Left renal cortex interstitium (tissue), 4 donors: ENCODE data around the gene FNDC3B. TPM values are rescaled to one million over a fixed set of nuclear protein-coding genes. Genes with fewer than 3 reads are reported as not detected.
A peak's percentile ranks its signal among the peaks of the same experiment; 100 is the strongest.

Experiments
- DNase-seq, 4 donors: peaks; one replicate each; pipeline ENCODE4 v3.0.0-alpha.2; 2013; ENCODE audit warnings: low read depth in 4 of 4, low spot score in 2 of 4, missing footprints in 1 of 4
- polyA plus RNA-seq, 4 donors: library from polyadenylated mRNA; unstranded; fragments of 120-200 nt; gene quantifications; one replicate each; pipeline ENCODE4 v1.2.1, GENCODE V29; 2013; ENCODE audit not compliant: insufficient read length in 4 of 4

FNDC3B gene
- polyA plus RNA-seq, 4 donors = 53.6 to 63.8 (median 59.8) TPM

DNA sequence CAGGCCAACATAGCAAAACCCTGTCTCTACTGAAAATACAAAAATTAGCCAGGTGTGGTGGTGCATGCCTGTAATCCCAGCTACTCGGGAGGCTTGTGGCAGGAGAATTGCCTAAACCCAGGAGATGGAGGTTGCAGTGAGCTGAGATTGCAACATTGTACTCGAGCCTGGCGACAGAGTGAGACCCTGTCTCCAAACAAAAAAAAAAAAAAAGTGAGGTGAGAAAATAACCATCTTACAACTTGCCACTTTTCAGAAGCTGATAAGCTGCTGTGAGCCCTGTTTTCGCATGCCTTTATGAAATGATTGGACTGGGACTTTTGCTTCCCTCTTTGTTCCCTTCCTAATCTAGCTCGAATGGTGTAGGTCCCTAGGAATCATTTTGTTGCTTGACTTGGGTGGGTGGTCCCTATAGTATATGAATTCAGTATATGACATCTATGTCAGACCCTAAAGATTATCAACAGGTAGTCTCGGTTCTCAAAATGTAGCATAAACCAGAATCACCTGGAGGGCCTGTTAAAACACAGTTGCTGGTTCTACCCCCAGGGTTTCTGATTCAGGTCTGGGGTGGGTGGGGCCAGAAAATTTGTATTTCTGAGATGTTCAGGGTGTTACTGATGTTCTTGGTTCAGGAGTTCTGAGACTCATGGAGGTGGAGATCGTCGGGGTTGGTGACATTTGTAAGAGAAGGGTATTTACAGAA, 107.9 kb downstream of the FNDC3B start:
- DNase-seq = no peak

DNA sequence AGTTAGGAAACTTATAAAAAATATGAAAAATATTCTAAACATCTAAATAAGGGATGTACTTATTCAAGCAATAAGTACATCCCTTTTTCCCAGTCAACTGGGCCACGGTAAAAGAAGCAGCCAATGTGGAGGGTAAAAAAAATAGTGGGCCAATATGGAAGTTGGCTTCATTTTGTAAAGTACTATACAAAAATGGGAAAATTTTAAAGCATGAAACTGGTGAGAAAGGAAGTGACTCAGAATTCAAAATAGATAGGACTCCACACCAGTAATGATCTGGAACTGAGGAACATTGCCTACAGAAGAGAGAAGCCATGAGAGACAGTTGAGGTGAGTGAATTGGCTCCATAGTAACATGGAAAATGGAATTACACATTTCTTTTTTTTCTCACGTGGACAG, 108.9 kb downstream of the FNDC3B start:
- DNase-seq = no peak

DNA sequence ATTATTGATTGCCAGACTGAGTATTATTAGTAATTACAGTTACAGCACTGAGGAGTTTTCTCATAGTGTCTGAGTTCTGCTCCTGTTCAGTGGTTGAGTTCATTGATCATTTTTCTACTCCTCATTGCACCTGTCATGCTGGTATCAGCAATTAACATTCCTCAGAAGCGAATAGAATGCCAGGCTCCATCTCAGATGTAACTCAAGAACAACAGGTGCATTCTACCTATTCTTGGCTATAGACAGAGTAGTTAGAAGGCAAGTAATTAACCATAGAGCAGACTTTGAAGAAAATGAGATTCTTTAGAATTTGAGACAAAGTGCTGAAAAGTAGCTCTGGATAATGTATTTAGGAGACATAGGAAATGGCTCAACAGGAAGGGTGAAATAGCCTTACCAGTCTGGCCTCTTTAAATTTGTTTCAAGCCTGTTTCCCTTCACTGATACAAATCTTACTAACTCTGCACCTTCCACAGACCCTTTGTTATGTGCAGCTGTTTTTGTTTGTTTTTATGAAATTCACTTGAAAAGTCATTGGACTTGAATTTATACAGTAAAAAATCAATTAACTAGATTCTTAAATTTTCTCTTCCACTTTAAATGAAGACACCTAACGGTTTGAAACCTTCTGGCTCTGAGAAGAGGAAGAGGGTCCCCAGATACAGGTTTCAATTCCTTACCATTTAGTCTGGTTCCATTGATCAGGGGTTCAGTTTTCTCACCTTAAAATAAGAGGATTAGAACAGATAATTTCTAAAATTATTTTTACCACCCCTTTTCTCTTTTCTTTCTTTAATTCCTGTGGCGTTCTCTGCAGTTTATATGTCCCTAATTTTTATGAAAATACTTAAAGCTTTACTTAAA, 109.6 kb downstream of the FNDC3B start:
- no peak for DNase-seq

DNA sequence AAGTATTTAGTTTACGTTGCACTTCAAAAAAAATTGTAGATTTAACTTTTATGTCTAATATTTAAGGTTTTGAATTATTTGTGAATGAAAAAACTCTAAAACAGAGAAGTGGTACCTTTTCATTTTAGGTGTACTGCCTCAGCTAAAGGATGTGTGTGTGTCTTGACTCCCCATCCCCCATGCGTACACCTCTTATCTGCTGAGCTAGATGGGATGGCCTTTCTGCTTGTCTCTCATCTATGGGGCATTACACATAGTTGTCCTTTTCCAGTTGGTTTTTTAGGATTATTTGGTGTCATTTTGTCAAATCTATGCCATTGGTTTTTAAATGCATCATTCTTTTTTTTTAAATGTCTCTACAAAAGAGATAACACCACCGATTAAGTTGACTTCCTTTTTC, 110.9 kb downstream of the FNDC3B start:
- no peak for DNase-seq

DNA sequence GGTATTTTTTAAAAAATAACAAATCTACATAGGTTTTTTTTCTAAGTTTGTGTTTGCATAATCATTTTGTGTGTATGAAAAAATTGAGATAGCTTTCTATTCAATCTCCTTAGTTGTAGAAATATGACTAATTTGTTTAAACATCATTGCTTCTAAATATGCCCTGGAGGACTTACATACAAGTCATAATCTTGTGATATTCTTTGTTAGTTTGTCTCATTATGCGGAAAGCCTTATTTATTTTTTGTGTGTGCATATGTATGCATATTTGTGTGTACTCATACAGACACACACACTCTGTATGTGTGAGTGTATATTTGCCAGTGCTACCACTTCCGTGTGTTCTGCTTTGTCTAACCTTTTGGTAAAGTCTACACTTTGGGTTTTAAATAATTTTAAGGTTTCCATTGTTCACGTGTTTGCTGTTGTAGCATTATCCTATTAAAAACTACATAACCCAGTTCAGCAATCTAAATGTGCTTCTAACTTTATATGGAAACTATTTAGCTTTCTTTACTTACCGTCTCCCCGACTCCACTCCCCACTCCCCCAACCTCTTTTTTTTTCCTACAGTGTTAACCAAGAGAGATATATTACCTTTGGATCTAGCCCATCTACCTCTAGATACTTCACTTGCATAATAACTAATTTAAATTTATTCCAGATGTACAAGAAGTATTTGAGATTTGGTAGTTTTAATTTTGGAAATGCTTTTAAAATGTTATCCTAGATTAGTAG, 111.7 kb downstream of the FNDC3B start:
- no peak for DNase-seq

DNA sequence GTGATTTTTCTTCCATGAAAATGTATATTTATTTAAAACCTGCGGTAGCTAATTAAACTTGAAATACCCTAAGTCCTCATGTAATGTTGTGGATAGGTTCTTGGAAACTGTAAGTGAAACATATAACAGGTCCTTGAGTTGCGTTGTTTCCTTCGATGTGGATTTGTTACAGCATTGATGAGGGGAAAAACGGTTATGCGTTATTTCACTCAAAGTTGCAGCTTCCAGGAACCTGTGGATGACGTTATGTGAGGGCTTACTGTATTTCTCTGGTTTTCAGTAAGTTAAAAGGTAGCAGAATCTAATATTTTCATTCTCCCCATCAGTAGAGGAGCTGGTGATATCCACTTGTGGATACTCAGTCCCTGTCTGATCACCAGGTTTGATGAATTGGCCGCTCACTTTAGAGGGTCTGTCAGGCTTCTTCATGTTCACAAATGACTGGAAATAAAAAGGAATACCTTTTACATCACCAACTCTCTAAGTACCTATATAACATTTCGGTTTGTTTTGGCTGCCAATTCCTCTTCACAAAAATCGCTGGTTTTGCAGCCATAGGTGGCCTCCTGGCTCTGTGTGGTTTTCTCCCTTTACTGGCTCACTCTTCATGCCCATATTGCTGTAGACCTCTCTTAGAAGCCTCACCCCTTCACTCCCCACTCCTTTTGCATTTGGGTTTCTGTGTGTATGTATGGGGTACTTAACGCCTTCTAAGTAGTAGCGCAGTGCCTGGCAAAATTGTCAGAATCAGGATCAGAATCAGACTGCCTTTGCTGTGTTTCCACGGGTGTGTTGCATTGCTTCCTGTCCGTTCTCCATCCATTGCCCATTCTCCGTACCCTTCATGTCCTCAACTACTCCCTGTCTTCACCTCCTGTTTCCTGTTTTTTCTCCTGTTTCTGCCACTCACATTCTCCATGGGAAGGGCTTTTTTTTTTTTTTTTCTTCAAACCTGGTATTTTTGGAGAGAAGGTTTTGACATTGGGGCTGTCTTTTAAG, 112.6 kb downstream of the FNDC3B start:
- no peak for DNase-seq

DNA sequence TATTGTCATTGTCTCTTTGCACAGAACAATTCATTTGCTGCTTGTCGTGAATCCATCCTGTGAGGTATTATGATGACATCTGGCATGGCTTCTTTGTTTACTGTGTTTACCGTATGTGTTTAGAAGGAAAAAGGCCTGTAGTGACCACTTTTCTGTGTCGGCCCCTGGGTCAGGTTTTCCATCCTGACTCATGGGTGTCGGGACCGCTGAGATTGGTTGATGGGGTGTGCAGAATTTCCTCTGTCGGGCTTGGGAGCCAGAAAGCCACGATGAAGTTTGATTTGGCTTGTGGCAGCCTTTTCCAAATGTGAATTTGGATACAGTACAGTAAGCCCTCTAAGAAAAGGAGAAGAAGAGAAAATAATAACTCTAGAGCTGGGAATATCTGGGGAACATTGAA, 113.5 kb downstream of the FNDC3B start:
- no peak for DNase-seq

DNA sequence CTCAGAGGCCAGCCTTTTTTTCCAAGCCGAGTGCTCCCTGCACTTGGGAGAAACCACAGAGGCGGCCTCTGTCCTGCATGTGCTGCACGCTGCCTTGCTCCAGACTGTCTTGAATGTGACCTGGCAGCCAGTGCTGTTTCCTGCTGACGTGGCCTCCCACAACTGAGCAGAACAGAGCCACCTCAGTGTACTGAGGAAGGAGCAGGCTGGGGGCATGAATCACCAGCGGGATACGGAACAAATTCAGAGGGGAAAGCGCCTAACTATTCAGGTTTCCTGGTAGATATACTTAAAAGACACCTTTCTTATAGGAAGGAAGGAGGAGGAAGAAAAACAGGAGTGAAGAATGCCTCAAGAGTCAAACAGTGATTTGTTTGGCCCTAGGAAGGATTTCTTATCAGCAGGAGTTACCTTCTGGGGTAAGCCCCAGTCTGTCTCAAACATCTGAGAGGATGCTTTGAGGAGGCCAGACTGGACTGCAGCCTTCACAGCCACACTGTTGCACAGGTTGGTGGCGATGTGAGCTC, 114.0 kb downstream of the FNDC3B start:
- DNase-seq = peak in 2 of 4 donors; percentile 61 to 62

DNA sequence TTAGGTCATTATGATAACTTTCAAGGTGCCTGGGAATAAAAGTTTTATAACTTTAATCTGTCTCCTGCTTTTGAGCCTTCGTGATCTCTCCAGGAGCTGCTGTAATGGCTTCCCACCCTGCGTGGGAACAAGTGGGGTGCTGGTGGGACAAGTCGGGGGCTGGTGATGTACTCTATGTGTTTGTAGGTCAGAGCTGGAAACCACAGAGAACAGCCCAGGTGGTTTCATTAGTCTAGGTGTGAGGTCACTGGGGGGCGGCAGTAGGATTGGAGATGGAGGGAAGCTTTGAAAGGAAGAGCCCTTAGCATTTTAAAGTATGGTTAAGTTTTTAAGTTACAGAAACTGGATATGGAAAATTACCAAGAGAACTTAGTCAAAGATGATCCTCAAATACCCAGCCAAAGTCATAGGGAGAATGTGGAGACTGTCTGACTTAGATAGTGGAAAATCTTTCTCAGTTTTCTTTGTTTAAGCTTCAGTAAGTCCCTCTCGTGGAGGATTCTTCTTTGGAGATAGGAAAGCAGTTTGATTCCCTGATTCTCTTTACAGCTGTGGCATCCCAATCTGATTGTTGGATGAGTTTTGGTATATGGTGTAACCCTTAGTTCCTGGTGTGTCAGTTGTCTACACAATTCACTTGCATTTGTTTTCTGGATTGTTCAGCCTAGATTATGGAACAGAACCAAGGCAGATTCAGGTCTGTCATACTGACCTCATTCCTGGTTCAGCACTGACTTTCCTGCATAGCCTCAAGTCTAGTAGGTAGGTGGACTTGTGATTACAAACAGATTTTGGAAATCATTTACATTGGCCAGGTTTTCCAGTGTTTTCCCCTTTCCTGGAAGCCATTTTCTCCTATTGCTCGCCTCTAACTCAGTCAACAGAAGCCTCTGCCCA, 115.6 kb downstream of the FNDC3B start:
- no peak for DNase-seq

DNA sequence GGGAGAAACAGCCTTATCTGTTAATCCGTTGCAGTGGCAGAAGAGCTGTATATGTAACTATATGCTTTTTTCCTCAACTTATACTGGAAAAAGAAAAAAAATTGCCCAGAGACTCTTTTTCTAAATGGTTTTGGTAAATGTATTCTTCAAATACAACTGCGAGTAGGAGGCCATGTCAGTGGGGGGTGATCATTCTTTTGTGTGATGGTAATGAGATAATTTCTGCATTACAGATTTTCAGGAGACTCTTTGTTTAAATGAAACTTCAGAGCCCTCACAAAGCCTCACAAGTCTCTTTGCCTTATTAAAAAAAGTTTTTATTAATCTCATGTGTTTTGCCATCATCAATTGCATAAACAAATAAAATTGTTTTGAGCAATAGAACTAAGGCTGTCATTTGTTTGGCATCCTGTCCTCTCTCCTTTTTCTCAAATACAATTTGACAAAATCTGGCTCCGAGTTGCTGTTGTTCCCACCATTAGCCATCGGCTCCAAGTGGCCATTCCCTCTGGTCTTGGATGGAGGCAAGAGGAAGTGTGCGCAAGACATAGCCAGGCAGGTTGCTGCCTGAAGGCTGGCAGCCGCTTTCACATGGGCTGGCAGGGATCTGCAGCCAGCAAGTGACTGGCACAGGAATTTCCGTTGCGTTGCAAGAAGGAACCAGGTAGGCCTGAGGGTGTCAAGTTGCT, 116.7 kb downstream of the FNDC3B start:
- no peak for DNase-seq

DNA sequence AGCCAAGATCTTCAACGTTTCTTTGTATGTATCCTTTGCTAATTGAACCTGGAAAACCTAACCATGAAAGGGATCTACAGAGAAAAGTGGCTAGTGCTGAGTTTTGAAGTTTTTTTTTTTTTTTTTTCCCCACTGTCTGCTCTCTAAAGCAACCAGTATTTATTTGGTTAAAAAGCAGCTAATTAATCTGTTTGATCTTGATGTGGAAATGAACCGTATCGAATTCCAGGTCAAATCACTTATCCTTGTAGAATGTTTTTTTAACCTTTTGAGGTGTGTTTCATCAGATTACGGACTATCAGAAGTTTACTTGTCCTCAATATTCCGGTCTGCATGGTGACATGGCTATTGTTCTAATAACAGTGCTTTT, 117.2 kb downstream of the FNDC3B start:
- DNase-seq = no peak

DNA sequence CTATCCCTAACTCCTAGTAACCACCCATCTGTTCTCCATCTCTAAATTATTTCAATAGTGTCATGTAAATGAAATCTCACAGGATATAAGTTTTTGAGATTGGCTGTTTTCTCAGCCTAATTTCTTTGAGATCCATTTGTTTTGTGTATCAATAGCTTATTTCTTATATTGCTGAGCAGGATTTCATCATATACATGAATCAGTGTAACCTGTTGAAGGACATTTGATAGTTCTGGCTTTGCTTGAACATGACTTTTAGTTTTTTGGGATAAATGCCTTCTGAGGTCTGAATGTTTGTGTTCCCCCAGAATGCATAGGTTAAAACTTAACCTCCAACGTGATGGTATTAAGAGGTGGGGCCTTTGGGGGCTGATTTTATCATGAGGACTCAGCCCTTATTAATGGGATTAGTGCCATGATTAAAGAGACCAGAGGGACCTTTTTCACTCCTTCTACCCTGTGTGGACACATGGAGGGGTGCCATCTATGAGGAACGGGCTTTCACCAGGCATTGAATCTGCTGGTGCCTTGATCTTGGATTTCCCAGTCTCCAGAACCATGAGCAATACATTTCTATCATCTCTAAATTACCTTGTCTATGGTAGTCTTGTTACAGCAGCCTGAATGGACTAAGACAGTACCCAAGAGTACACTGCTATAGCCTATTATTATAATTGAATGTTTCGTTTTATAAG, 118.3 kb downstream of the FNDC3B start:
- DNase-seq = no peak

DNA sequence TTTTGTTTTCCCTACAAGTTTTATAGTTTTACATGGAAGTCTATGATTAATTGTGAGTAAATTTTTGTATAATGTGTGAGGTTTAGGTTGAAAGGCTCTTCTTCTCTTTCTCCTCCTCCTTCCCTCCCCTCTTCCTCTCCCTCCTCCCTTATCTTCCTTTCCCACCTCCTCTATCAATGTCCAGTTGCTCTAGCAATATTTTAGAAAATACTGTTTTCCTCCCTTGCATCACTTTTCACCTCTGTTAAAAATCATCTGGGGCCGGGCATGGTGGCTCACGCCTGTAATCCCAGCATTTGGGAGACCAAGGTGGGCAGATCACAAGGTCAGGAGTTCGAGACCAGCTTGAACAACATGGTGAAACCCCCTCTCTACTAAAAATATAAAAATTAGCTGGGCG, 119.4 kb downstream of the FNDC3B start:
- no peak for DNase-seq

DNA sequence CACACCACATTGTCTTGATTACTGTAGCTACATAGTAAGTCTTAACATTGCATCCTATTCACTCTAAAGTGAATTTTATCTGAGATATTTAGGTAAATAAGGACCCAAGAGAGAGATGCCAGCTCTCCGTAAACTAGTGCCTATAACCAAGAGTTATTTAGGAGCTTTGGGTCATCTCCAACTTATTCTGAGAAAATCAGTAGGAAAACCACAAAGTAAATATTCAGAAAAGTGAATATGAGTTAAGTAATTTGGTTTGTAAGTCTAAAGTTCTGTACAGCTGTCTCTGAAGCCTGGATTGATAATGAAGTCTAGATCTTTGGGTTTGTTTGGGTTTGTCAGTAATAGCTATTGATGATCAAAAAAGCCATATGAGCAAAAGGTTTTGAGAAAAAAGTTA, 120.0 kb downstream of the FNDC3B start:
- DNase-seq = no peak

DNA sequence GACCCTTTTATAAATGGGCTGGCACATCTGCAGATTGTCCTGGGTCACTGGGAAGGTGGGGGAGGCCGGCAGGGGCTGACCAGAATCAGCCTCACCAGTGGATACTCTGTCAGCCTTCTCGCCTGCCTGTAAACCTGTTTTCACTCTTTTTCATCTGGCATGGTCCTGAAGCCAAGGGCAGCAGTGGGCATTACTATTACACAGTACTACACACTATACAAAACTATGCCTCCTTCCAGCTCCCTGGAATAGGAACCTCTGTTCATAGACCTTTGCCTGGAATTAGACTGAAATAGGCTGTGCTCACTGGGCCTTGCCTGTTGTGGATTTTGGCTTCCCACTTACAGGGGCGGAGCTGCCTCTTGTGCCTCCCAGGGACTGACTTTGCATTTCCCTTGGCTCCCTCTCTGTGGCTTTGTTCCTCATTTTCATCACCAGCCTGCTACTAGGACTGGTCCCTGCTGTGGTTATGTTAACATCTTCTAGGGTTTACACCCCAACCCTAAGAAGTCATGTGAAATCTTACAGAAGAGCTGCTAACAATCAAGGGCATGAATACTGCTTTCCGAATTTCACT, 120.7 kb downstream of the FNDC3B start:
- no peak for DNase-seq

DNA sequence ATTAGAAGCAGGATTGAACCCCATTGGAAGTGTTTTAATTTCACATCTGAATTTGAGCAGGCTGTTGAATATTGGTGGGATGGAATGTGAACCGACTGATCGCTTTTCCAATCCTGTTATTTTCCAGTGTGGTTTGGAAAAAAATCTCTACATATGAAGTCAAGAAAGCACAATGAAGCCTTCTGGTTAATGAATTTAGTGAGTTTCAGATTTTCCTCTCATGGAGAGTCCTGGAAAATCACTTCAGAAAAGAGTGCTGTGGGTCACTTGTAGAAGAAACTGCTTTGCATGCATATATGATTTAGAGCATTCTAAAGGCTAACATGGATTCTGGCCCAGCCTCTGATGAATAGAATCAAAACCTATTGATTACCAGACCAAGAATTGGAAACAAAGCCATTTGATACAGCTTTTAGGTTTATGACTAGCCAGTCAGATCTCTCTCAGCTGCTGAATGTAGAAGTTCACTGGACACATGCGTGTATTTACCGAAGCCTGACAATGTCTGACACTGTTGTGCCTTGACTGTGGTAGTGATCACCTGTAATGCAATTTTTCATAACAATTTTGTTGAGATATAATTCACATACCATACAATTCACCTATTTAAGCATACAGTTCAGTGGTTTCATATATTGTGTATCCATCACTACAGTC, 121.9 kb downstream of the FNDC3B start:
- no peak for DNase-seq

DNA sequence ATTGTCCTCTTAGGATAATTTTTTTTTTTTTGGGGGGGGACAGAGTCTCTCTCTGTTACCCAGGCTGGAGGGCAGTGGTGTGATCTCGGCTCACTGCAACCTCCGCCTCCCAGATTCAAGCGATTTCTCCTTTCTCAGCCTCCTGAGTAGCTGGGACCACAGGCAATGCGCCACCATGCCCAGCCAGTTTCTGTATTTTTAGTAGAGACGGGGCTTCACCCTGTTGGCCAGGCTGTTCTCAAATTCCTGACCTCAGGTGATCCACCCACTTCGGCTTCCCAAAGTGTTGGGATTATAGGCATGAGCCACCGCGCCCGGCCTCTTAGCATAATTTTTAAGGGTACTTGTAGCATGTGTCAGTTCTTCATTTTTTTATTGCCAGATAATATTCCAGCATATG, 122.6 kb downstream of the FNDC3B start:
- DNase-seq = no peak
